ENCODE results near the gene KLHL6.

DNA sequence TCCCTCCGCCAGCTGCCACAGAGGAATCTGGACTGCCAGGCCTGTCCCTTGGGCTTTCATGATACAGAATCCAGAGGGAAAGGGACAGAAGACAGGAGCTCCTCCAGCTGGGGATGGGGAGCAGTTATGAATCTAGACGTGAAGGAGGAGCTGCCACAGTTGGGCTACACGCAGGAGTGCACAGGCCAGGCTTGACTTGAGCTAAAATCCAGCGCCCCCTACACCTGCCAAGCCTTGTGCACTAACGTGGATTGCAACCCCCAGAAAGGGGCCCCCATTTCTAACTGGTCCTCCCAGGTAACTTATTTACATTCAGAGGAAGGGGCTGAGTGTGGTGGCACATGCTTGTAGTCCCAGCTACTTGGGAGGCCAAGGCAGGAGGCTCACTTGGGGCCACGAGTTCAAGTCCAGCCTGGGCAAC, 14.3 kb downstream of the KLHL6 start:
- TF ChIP-seq, protein P1, sequence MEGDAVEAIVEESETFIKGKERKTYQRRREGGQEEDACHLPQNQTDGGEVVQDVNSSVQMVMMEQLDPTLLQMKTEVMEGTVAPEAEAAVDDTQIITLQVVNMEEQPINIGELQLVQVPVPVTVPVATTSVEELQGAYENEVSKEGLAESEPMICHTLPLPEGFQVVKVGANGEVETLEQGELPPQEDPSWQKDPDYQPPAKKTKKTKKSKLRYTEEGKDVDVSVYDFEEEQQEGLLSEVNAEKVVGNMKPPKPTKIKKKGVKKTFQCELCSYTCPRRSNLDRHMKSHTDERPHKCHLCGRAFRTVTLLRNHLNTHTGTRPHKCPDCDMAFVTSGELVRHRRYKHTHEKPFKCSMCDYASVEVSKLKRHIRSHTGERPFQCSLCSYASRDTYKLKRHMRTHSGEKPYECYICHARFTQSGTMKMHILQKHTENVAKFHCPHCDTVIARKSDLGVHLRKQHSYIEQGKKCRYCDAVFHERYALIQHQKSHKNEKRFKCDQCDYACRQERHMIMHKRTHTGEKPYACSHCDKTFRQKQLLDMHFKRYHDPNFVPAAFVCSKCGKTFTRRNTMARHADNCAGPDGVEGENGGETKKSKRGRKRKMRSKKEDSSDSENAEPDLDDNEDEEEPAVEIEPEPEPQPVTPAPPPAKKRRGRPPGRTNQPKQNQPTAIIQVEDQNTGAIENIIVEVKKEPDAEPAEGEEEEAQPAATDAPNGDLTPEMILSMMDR (IDR thresholded peaks at IDR 0.05) = no peak
- TF ChIP-seq POLR2A (IDR thresholded peaks at IDR 0.05) = no peak

All from stomach (tissue), 4 donors.